Hematopoietic multipotent progenitor cell treated with erythropoietin and hydrocortisone succinate and interleukin-3 and kit ligand, for 4 days (in vitro differentiated cells): ENCODE data around the gene SLC6A5.

Source experiments
- DNase-seq: peaks from one replicate; pipeline ENCODE4 v3.0.0-alpha.2; 2015

The SLC6A5 gene

DNA sequence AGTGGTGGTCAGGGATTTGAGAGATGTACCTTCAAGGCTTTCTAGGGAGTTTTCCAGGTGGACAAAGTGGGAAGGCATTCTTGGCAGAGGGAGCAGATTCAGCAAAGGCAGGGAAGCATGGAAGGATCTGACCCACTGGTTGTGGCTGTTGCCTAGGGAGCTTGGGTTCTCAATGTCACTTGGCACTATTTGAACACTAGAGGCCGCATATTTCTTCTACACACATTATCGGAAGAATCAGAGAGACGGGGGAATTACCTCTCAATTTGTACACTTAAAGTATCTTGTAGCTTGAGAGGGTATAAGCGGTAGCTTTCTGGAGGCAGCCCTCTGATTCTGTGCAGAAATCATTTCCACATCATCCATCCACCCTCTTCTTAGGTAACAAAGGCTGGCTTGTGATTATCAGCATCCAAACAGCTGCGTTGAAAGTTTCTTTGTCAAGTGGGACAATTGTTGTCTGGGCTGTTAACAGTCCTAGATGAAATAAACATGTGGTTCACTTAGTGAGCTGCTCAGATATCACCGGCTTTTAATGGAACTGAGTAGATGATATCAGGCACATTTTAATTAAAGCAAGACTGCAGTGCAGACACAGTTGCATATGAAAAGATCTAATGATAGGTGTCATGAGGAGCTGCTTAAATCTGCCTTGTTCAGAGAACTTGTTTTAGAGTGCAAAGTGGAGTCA, 72.6 kb downstream of the SLC6A5 start:
- DNase-seq: peak; percentile 46

DNA sequence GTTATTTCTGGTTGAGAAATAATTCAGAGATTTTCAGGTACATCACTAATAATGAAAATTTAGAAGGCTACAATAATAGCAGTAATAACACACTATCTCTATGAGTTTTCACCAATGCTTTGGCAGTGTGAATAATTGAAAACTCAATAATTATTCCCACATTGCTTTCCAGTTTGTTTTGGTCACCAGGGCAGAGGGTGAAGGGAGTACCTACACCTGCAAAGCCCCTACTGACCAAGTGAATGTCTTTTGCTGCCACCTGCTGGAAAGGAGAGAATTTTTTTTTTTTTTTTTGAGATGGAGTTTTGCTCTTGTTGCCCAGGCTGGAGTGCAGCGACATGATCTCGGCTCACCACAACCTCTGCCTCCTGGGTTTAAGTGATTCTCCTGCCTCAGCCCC, 73.2 kb downstream of the SLC6A5 start:
- peak; percentile 25 for DNase-seq

DNA sequence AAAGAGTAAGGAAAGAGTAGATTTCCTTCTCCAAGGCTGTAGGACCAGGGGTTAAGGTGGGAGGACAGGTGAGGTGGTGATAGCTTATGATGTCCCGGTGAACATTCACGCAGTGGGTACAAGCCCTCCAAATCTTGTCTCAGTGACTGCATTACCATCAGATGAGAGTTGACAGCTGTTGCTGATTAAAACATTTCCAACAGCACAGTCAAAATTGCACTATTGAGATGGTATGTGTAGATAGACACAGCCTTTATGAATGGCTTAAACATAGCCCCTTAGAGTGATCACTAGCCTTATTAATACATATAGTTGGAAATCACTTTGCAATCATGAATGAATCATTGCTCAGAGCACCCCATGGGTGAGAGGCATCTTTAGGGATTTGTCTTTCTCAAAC, 77.2 kb downstream of the SLC6A5 start:
- DNase-seq: no peak

DNA sequence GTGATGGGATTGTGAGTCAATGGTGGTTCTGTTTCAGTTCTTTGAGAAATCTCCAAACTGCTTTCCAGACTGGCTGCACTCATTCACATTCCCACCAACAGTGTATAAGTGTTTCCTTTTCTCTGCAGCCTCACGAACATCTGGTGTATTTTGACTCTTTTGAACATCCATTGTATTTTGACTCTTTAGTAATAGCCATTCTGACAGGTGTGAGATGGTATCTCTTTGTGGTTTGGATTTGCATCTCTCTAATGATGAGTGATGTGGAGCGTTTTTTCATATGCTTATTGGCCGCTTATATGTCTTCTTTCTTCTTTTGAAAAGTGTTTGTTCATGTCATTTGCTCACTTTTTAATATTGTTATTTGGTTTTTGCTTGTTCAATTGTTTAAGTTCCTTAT, 89.4 kb downstream of the SLC6A5 start:
- no peak for DNase-seq

DNA sequence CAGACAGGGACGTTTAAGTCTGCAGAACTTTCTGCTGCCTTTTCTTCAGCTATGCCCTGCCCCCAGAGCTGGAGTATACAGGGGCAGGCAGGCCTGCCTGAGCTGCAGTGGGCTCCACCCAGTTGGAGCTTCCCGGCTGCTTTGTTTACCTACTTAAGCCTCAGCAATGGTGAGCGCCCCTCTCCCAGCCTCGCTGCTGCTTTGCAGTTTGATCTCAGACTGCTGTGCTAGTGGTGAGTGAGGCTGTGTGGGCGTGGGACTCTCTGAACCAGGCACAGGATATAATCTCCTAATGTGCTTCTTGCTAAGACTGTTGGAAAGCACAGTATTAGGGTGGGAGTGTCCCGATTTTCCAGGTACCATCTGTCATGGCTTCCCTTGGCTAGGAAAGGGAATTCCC, 108.5 kb downstream of the SLC6A5 start:
- no peak for DNase-seq
